ENCODE measurements around the gene INO80E.

INO80E gene

GRCh38 chr16:30023586-30023985 is 27.5 kb downstream of the INO80E start:
- no peak for DNase-seq (ENCODE audit: low spot score)
- TF ChIP-seq CTCF (IDR thresholded peaks at IDR 0.05) = no peak
- Histone ChIP-seq H3K4me3 (no peak overlapping the region), H3K27ac (no peak overlapping the region)

DNA sequence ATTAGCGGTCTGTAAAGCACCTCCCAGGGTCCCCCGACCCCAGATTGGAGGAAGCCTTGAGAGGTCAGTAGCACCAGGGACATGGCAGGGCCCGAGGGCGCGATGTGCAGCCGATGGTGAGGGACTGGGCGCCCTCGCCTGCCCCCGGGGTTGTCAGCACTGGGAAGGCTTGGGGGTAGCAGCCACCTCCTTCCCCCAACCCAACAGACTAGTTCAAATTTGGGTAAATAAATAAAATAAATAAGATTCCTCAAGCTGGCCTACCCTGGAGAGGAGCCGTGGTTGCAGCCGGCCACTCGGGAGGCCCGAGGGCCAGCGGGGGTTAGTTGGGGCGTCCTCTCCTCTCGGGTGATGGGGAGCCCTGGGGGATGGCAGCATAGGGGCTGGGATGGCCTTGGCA is 28.4 kb downstream of the INO80E start:
- Histone ChIP-seq H3K27ac (no peak overlapping the region), H3K4me3 (no peak overlapping the region)
- no peak for TF ChIP-seq CTCF (IDR thresholded peaks at IDR 0.05)
- no peak for DNase-seq (ENCODE audit: low spot score)

- no peak for TF ChIP-seq CTCF (IDR thresholded peaks at IDR 0.05)
Observed at GRCh38 chr16:30025156-30025555, 29.1 kb downstream of the INO80E start.

DNA sequence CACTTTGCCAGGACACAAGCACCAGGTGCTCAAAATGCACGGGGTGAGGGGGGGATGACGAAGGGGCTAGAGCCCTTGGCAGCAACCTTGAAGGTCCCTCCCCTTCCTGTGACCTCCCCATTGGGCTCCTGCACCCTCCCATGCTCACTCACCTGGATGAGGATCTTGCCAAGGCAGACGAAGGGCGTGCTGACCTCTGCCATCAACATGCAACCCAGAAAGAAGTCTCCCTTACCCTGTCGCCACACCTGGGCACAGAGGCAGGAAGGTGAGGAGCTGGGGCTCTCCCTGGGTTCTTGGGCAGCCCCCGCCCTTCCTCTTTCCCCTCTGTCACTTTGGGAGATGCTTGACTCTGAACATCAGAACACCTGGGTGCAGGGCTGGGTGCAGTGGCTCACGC is 29.5 kb downstream of the INO80E start:
- H3K4me3 ChIP-seq = no peak overlapping the region
- no peak for TF ChIP-seq CTCF (IDR thresholded peaks at IDR 0.05)
- H3K27ac ChIP-seq = no peak overlapping the region
- no peak for DNase-seq (ENCODE audit: low spot score)

More at GRCh38 chr16:30025156-30025555, 29.1 kb downstream of the INO80E start:
- DNase-seq (ENCODE audit: low spot score) = no peak
- Histone ChIP-seq H3K4me3 (no peak overlapping the region), H3K27ac (no peak overlapping the region)

DNA sequence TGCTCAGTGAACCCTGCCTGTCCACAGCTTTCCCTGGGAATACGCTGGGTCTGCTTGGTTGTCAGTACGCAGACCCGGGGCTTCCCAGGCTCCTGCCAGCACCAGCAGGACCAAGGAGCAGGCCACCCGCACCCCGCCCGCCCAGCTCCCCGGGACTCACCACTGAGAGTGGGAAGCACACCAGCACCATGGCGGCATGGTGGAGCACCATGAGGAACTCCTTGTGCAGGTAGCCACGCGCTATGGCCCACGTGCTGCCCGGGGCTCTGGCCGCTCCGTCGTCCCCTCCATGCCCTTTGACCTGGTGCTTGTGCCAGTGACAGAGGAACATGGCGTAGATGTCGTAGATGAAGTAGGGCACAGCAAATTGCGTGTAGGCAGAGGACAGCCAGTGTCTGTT is 30.4 kb downstream of the INO80E start:
- DNase-seq (ENCODE audit: low spot score) = no peak
- no peak overlapping the region for H3K27ac ChIP-seq
- H3K4me3 ChIP-seq = no peak overlapping the region
- no peak for TF ChIP-seq CTCF (IDR thresholded peaks at IDR 0.05)

DNA sequence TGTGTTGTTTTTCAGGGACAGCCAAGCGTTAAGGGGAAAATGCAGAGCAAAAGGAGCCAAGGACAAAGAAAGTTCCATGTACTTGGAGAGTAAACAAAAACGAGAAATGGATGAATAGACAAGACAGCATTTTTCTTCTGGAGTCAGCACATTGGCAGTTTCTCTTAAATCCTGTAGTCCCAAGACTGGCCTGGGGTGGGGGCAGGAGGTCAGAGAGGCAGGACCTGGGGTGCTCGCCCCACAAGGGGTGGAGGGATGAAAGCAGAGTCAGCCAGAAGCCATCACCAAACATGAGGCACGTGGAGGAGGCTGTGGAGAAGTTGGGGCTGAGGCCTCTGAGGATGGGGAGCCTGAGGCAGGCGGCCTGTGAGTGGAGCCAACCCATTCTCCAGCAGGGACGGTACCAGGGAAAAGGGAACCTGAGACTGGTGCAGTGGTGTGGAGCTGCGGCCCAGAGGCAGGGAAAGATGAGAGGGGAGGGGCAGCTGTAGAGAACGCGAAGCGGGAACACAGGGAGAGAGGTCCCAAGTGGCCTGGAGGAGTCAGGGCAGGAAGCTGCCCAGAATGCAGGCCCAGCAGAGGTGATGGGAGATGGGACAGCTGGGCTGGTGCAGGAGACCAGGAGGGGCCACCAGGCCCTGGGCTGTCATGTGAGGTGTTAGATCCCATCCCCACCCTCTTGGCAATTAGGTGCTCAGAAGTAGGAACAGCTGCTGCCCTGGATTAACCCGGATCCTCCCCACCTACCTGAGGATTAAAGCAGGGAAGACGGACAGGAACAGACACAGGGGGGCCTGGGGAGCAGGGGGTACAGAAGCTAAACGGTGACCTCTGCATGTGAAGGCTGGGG is 31.8 kb downstream of the INO80E start:
- TF ChIP-seq CTCF (IDR thresholded peaks at IDR 0.05) = no peak
- DNase-seq (ENCODE audit: low spot score) = no peak
- no peak overlapping the region for H3K27ac ChIP-seq
- no peak overlapping the region for H3K4me3 ChIP-seq

- TF ChIP-seq CTCF (IDR thresholded peaks at IDR 0.05) = no peak
- no peak for DNase-seq (ENCODE audit: low spot score)
- no peak overlapping the region for H3K4me3 ChIP-seq
- H3K27ac ChIP-seq = no peak overlapping the region
Observed at GRCh38 chr16:30028438-30029076, 32.5 kb downstream of the INO80E start.
